Esophagus squamous epithelium (tissue), 5 donors: ENCODE results near the gene MTMR3. TPM values are rescaled to one million over a fixed set of nuclear protein-coding genes. Genes with fewer than 3 reads are reported as not detected.

ENCODE experiments used
- DNase-seq: peaks from one replicate; lab custom pipeline; 2025; lab: John Stamatoyannopoulos, UW
- H3K27ac ChIP-seq, 4 donors: fragments of 200-600 bp; sonication (generic); one replicate each; pipeline ENCODE4 v1.5.1; 2016 to 2019; ENCODE audit warnings: mild to moderate bottlenecking in 1 of 4
- H3K27me3 ChIP-seq, 4 donors: fragments of 200-600 bp; sonication (generic); 1 replicate in 3 of 4; 2 replicates in 1 of 4; pipeline versions ENCODE4 v1.5.1 to v1.6.0; 2017 to 2021; ENCODE audit warnings: antibody characterized with exemption in 1 of 4
- H3K36me3 ChIP-seq, 3 donors: fragments of 200-600 bp; sonication (generic); one replicate each; pipeline ENCODE4 v1.5.1; 2016 to 2019
- H3K4me1 ChIP-seq, 3 donors: fragments of 200-600 bp; sonication (generic); one replicate each; pipeline ENCODE4 v1.5.1; 2017 to 2019
- H3K4me3 ChIP-seq, 4 donors: fragments of 200-600 bp; sonication (generic); 1 replicate in 3 of 4; 2 replicates in 1 of 4; pipeline ENCODE4 v1.5.1; 2016 to 2019; ENCODE audit warnings: mild to moderate bottlenecking in 2 of 4, moderate library complexity in 1 of 4
- H3K9me3 ChIP-seq, 3 donors: fragments of 200-600 bp; sonication (generic); one replicate each; pipeline ENCODE4 v1.5.1; 2016 to 2019
- CTCF ChIP-seq, 6 experiments: fragments of 450-650 bp in 4 of 6; fragments of 200-600 bp in 2 of 6; sonication (generic) in 2 of 6; IDR thresholded peaks; one replicate each; pipeline ENCODE4 v1.5.1; 2016 to 2019; ENCODE audit warnings: antibody characterized with exemption in 6 of 6, mild to moderate bottlenecking in 4 of 6, moderate library complexity in 4 of 6
- POLR2A ChIP-seq, 4 donors: fragments of 450-650 bp; IDR thresholded peaks; one replicate each; pipeline ENCODE4 v1.6.1; 2017; ENCODE audit warnings: antibody characterized with exemption in 4 of 4, mild to moderate bottlenecking in 4 of 4, moderate library complexity in 3 of 4
- WGBS, 2 donors: methylation state at CpG; one replicate each; pipeline ENCODE4 v1.1.5; 2018; 5-methylcytosine and 5-hydroxymethylcytosine counted together
- intact Hi-C: fragments of 100-400 bp; cut with DNase I; formaldehyde crosslinking; loops from one replicate; pipeline ENCODE4 v1.15.0; 2022
- total RNA-seq, 4 donors: library from RNA; depleted of rRNA; stranded (reverse); fragments of >200 nt; gene quantifications; one replicate each; pipeline ENCODE4 v1.1.0, GENCODE V29; 2016
- donor health status: DM: yes; HTN: yes; CAD: no.

MTMR3 gene
- total RNA-seq, 4 donors from 2014 or later = 34.9 to 63.1 (median 38.4) TPM

GRCh38 chr22:29877620-29878019, 5.4 kb upstream of the MTMR3 start:
- TF ChIP-seq CTCF (IDR thresholded peaks at IDR 0.05) (no peak), POLR2A (IDR thresholded peaks at IDR 0.05) (no peak)
- Histone ChIP-seq H3K36me3 (no peaks in the 10 kb centered on the region), H3K27ac (no peak overlapping the region), H3K27me3 (no peaks in the 10 kb centered on the region), H3K4me3 (no peak overlapping the region), H3K9me3 (no peaks in the 10 kb centered on the region), H3K4me1 (peaks cover 0 to 3% (median 1%) of the 10 kb centered on the region in 3 donors)
- 50 to 56% methylated on average over 2 of the region's 2 CpGs for WGBS, 2 donors
- intact Hi-C loops = no loop called here
- DNase-seq = no peak

DNA sequence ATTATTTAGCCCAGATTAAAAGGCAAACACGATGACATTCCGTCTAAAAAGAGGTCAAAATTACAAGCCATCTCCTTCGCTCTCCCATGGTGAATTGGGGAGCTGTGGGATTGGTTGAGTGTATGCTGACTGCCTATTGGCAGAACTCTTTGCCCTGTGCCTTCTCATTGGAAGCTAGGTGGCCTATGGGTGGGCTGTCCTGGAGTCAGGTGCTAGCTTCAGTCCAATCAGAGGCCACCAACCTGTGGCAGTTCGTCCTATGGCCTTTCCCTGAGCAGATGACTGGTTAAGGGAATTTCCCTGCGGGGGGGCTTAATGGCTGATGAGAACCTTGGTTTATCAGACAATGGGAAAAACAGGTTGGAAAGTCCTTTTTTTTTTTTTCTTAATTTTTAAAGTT, 3.2 kb upstream of the MTMR3 start:
- TF ChIP-seq CTCF (IDR thresholded peaks at IDR 0.05) (no peak), POLR2A (IDR thresholded peaks at IDR 0.05) (no peak)

GRCh38 chr22:29882716-29883044, 294 bp upstream of the MTMR3 start:
- H3K9me3 ChIP-seq = no peaks in the 10 kb centered on the region
- 2 to 4% methylated on average over 4 to 5 of the region's 5 CpGs for WGBS, 2 donors
- peaks cover 15 to 44% (median 17%) of the 10 kb centered on the region in 3 donors for H3K4me1 ChIP-seq
- intact Hi-C loops = no loop called here
- TF ChIP-seq CTCF (IDR thresholded peaks at IDR 0.05) = no peak
- TF ChIP-seq POLR2A (IDR thresholded peaks at IDR 0.05) = no peak
- peak overlapping the region in 3 of 4 donors; percentile 74 to 88 (median 81) for H3K4me3 ChIP-seq
- H3K27me3 ChIP-seq = no peaks in the 10 kb centered on the region
- H3K27ac ChIP-seq = peak overlapping the region in 3 of 4 donors; percentile 96 to 99 (median 97)
- no peak for DNase-seq
- no peaks in the 10 kb centered on the region for H3K36me3 ChIP-seq

More for the DNA sequence above, 3.2 kb upstream of the MTMR3 start:
- no peaks in the 10 kb centered on the region for H3K36me3 ChIP-seq
- no peak overlapping the region for H3K27ac ChIP-seq
- no peaks in the 10 kb centered on the region for H3K9me3 ChIP-seq
- WGBS, 2 donors = 85 to 92% methylated on average over 5 of the region's 5 CpGs
- no peak for DNase-seq
- intact Hi-C loops = no loop called here
- H3K4me3 ChIP-seq = no peak overlapping the region
- no peaks in the 10 kb centered on the region for H3K27me3 ChIP-seq
- H3K4me1 ChIP-seq = peaks cover 2 to 15% (median 6%) of the 10 kb centered on the region in 3 donors

GRCh38 chr22:29883775-29884097, 762 bp downstream of the MTMR3 start:
- TF ChIP-seq CTCF (IDR thresholded peaks at IDR 0.05) = no peak
- TF ChIP-seq POLR2A (IDR thresholded peaks at IDR 0.05) = no peak
- H3K36me3 ChIP-seq = no peaks in the 10 kb centered on the region
- H3K9me3 ChIP-seq = no peaks in the 10 kb centered on the region
- DNase-seq = no peak
- peak overlapping the region; percentile 95 to 99 (median 96) for H3K27ac ChIP-seq
- intact Hi-C loops = no loop called here
- no peaks in the 10 kb centered on the region for H3K27me3 ChIP-seq
- peak overlapping the region; percentile 74 to 100 (median 84) for H3K4me3 ChIP-seq
- peaks cover 15 to 51% (median 17%) of the 10 kb centered on the region in 3 donors for H3K4me1 ChIP-seq
- WGBS, 2 donors = 0 to 1% methylated on average over 4 to 8 of the region's 14 CpGs

GRCh38 chr22:29885610-29886009, 2.6 kb downstream of the MTMR3 start:
- H3K4me1 ChIP-seq = peaks cover 15 to 56% (median 17%) of the 10 kb centered on the region in 3 donors
- H3K27ac ChIP-seq = peak overlapping the region in 2 of 4 donors; percentile 49 to 51
- DNase-seq = no peak
- H3K4me3 ChIP-seq = peak overlapping the region in 2 of 4 donors; percentile 4 to 15
- TF ChIP-seq POLR2A (IDR thresholded peaks at IDR 0.05) (no peak), CTCF (IDR thresholded peaks at IDR 0.05) (no peak)
- H3K27me3 ChIP-seq = no peaks in the 10 kb centered on the region
- intact Hi-C loops = no loop called here
- H3K36me3 ChIP-seq = no peaks in the 10 kb centered on the region
- H3K9me3 ChIP-seq = no peaks in the 10 kb centered on the region
- WGBS, 2 donors = 39 to 47% methylated on average over 4 of the region's 4 CpGs
